ENCODE results near the gene CNTNAP2. TPM values are rescaled to one million over a fixed set of nuclear protein-coding genes. Genes with fewer than 3 reads are reported as not detected.

The CNTNAP2 gene
- total and polyA plus RNA-seq, 8 donors = 0.19 to 18.2 (median 0.56) TPM

DNA sequence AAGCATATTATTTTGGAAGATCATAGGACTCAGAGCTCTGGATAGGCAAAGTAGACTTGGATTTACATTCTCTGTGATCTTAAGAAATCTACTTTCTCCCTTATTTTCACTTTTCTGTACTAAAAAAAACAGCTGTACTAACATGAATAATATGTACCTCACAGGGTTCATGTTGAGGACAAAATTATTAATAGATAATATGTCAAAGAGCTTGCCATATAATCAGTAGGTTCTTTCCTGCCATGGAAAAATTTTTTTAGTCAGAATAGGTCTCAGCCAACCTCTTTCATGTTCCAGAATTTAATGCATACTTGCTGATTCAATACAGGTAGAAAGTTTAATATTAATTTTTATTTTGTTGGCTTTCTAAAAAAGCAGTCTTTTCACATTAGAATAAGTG, 1693.7 kb downstream of the CNTNAP2 start:
- peaks cover 0 to 2% (median 0%) of the 10 kb centered on the region in 4 donors for H3K9me3 ChIP-seq
- intact Hi-C loops (cut with DNase I; ENCODE audit: low total_unique reads) = no loop called here
- no peak for DNase-seq
- no peak overlapping the region for H3K4me3 ChIP-seq
- H3K36me3 ChIP-seq = no peaks in the 10 kb centered on the region
- no peaks in the 10 kb centered on the region for H3K4me1 ChIP-seq
- H3K27me3 ChIP-seq = no peaks in the 10 kb centered on the region
- TF ChIP-seq POLR2AphosphoS5 (IDR thresholded peaks at IDR 0.05) (no peak), EP300 (IDR thresholded peaks at IDR 0.05) (no peak), POLR2A (IDR thresholded peaks at IDR 0.05) (no peak)
- TF ChIP-seq, protein P1, sequence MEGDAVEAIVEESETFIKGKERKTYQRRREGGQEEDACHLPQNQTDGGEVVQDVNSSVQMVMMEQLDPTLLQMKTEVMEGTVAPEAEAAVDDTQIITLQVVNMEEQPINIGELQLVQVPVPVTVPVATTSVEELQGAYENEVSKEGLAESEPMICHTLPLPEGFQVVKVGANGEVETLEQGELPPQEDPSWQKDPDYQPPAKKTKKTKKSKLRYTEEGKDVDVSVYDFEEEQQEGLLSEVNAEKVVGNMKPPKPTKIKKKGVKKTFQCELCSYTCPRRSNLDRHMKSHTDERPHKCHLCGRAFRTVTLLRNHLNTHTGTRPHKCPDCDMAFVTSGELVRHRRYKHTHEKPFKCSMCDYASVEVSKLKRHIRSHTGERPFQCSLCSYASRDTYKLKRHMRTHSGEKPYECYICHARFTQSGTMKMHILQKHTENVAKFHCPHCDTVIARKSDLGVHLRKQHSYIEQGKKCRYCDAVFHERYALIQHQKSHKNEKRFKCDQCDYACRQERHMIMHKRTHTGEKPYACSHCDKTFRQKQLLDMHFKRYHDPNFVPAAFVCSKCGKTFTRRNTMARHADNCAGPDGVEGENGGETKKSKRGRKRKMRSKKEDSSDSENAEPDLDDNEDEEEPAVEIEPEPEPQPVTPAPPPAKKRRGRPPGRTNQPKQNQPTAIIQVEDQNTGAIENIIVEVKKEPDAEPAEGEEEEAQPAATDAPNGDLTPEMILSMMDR (IDR thresholded peaks at IDR 0.05) = no peak
- H3K27ac ChIP-seq = no peak overlapping the region

DNA sequence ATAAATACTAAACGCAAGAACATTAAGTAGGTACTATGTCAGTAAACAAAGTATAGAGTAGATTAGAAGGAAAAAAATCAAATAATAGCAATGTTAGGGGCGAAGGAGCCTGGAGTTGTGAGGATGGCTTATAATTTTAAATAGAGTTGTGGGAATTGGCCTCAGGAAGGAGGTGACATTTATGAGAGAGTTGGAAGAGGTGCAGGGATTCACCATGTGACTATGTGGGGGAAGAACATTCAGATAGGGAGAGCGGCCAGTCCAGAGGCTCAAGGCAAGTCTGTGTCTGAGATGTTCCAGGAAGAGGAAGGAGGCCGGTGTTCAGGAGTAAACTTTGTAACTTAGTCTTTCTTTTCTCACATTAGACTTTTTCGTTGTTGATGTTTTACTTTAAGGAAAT, 1695.3 kb downstream of the CNTNAP2 start:
- intact Hi-C loops (cut with DNase I; ENCODE audit: low total_unique reads) = no loop called here
- no peaks in the 10 kb centered on the region for H3K27me3 ChIP-seq
- no peak overlapping the region for H3K27ac ChIP-seq
- no peaks in the 10 kb centered on the region for H3K9me3 ChIP-seq
- DNase-seq = no peak
- 81 to 89% (median 86%) methylated on average over 5 of the region's 5 CpGs for WGBS, 5 donors
- no peaks in the 10 kb centered on the region for H3K4me1 ChIP-seq
- TF ChIP-seq POLR2AphosphoS5 (IDR thresholded peaks at IDR 0.05) (no peak), EP300 (IDR thresholded peaks at IDR 0.05) (no peak), POLR2A (IDR thresholded peaks at IDR 0.05) (no peak)
- TF ChIP-seq, protein P1 (IDR thresholded peaks at IDR 0.05) = no peak
- no peak overlapping the region for H3K4me3 ChIP-seq
- H3K36me3 ChIP-seq = no peaks in the 10 kb centered on the region

DNA sequence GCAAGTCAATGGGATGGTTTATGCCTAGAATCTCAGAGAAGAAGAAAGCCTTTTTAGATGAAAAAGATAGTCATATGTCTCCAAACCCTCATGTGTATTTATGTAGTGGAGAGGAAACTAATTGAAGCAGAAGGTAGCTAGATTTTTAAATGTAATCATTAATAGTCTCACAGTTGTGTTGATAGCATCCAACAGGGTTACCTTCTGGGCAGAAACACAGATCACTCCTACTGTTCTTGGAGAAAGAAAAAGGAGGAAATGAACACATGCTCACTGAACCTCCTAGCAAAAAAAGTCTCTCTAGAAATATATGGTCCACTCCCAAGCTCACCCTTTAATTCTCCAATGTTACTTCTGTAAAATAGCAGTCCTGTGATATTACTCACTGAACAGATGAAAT, 1696.7 kb downstream of the CNTNAP2 start:
- TF ChIP-seq POLR2AphosphoS5 (IDR thresholded peaks at IDR 0.05) (no peak), EP300 (IDR thresholded peaks at IDR 0.05) (no peak), POLR2A (IDR thresholded peaks at IDR 0.05) (no peak)
- TF ChIP-seq, protein P1 (IDR thresholded peaks at IDR 0.05) = no peak
- H3K4me3 ChIP-seq = no peak overlapping the region
- no peak for DNase-seq
- H3K27me3 ChIP-seq = no peaks in the 10 kb centered on the region
- H3K4me1 ChIP-seq = no peaks in the 10 kb centered on the region
- H3K27ac ChIP-seq = no peak overlapping the region
- H3K9me3 ChIP-seq = no peaks in the 10 kb centered on the region
- intact Hi-C loops (cut with DNase I; ENCODE audit: low total_unique reads) = no loop called here
- H3K36me3 ChIP-seq = no peaks in the 10 kb centered on the region

DNA sequence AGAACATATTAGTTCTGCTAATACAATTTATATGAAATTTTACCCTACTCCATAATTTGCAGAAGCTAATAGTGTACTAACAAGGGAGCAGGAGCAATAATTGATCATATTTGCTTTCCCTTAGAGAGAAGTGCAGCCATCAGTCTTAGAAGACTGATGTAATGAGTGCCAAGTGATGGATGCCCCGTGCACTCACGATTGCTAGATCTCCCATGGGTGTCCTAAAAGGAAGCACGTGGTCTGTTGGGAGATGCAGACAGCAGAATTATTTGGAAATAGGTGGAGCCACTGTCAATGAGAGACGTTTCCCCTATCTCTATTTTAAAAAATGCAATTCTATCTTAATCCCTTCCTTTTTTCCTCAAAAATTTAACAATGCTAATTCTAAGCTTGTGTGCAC, 1701.7 kb downstream of the CNTNAP2 start:
- H3K27ac ChIP-seq = no peak overlapping the region
- intact Hi-C loops (cut with DNase I; ENCODE audit: low total_unique reads) = no loop called here
- no peaks in the 10 kb centered on the region for H3K9me3 ChIP-seq
- H3K4me3 ChIP-seq = no peak overlapping the region
- H3K36me3 ChIP-seq = no peaks in the 10 kb centered on the region
- TF ChIP-seq POLR2AphosphoS5 (IDR thresholded peaks at IDR 0.05) = no peak
- TF ChIP-seq EP300 (IDR thresholded peaks at IDR 0.05) = no peak
- no peak for TF ChIP-seq POLR2A (IDR thresholded peaks at IDR 0.05)
- TF ChIP-seq, protein P1 (IDR thresholded peaks at IDR 0.05) = no peak
- no peak for DNase-seq
- no peaks in the 10 kb centered on the region for H3K27me3 ChIP-seq
- H3K4me1 ChIP-seq = no peaks in the 10 kb centered on the region
- 55 to 72% (median 66%) methylated on average over 4 of the region's 4 CpGs for WGBS, 5 donors

All from stomach (tissue), 9 donors.